GM18907 (cell line): ENCODE data around the gene NR3C2.

Source experiments
- ATAC-seq: cut with Tn5 transposase; IDR thresholded peaks from one replicate; pipeline ENCODE4 v1.9.1; 2021; ENCODE audit warnings: mild to moderate bottlenecking, moderate library complexity; ENCODE audit not compliant: unreplicated experiment

NR3C2 gene

DNA sequence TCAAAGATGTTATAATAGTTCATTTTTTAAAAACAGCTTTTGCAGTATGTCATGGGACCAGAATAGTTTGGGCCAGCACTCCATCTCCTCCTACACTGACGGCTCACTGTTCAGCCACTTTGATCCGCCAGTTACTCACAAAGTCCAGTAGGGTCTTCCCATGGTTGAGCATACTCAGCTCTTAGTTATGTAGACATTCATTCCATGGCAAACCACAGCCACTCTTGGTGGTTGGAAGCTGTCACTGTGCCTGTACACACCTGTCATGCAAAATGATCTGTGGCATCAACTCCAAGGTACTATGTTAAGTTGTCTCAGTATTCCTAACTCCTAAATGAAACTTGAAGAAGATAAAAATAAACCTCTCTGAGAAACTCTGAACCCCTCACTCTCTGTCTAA, 127.2 kb downstream of the NR3C2 start:
- no peak for ATAC-seq

GRCh38 chr4:148312956-148313490, 129.2 kb downstream of the NR3C2 start:
- ATAC-seq: no peak

DNA sequence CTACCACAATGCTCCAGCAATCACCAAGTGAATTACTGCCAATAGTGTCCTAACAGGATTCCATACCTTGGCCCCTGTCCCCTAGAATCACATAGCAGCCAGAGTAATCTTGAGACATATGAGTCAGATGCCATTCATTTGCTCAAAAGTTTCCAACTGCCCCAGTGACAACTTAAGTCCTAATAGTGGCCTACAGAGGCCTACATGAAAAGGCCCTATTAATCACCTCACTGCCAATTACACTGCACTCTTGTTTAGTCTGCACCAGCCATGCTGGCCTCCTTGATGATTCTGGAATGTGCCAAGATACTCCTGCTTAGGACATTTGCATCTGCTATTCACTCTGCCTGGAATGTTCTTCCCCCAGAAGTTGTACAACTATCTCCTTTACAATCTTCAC, 130.7 kb downstream of the NR3C2 start:
- no peak for ATAC-seq

- no peak for ATAC-seq
These were observed 131.5 kb downstream of the NR3C2 start for GRCh38 chr4:148310756-148311155.

DNA sequence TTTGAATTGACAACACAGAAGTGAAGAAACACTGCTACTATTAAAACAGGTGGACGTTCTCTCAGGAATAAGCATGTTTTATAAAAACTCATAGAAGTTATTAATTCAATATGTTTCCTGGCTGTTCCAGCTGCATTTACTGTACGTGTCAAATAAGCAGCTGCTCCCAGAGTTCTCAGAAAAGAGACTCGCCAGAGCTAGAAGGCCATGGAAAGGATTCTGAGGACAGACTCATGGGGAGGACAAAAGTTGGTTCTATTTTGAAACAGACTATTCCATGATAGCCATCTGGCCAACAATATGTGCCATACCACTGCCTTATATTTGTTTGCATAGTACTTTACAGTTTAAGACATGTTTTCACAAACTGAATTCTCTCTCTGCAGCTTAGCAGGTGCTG, 136.5 kb downstream of the NR3C2 start:
- no peak for ATAC-seq

DNA sequence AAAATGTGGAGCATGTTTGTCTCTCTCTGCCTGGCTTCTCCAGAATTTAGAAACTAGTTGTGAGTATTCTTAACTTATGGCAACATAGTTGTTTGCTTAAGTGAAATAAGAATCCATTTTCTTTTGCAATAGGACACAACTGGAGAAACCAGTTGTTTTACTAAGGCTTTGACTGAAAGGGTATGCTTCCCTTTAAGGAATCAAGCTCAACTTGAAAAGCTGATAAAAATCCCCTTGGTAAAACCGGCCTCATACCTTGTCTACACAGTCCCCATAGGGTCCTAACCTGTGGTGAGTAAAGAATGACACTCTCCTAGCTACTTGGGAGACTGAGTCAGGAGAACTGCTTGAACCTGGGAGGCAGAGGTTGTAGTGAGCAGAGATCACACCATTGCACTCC, 139.8 kb downstream of the NR3C2 start:
- no peak for ATAC-seq

- no peak for ATAC-seq
These were observed 141.3 kb downstream of the NR3C2 start for GRCh38 chr4:148300877-148301276.

DNA sequence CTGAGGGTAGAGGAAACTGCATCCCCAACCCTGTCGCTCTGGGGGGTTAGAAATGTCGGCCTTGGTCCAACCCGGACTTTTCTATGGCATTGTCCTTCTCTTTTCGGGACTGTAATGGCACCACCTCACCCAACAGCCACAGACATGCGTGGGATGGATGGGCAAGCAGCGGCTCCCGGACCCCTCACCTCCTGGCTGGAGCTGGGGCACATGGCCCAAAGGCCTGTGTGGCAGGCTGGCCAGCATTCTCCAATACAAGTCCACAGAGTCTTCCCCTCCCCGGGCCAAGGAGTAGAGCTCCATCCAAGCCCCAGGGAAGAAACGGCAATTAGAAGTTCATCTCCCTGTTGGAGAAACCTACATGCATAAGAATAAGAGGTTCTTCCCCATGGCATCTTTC, 142.9 kb downstream of the NR3C2 start:
- ATAC-seq: no peak

DNA sequence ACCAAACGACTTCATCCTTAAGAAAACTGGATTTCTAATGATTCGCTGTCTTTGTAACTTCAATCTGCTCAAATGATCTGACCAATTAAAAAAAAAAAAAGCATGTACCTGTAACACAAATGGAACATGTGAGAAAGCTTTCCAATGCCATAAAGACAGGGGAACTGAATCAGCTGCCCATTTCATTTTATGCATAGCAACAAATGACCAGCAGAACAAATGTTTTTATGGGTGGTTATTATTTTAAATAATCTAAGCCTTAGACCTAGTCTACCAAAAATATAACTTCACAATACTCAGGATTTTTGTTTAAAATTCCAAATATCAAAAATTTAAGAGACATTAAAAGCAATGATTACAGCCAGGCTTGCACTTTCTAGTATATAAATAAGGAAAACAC, 145.7 kb downstream of the NR3C2 start:
- no peak for ATAC-seq

GRCh38 chr4:148295642-148296041, 146.6 kb downstream of the NR3C2 start:
- no peak for ATAC-seq

DNA sequence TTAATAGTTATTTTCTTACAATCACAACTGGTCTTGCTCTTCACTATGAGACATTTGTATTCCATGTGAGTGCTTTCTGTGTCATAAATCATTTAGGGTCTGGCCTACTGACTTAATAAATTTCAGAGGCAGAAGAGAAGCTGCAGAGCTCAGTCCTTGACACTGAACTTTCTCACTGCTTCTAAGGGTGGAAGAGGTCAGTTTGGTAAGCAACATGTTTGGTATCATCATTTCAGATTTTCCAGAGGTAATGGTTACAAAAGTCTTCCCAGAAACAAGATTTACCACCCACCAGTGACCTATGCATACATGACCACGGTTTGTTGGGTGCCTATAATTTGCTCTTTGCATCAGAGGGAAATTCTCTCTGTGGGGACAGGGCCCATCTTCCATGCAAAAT, 148.6 kb downstream of the NR3C2 start:
- ATAC-seq: no peak

DNA sequence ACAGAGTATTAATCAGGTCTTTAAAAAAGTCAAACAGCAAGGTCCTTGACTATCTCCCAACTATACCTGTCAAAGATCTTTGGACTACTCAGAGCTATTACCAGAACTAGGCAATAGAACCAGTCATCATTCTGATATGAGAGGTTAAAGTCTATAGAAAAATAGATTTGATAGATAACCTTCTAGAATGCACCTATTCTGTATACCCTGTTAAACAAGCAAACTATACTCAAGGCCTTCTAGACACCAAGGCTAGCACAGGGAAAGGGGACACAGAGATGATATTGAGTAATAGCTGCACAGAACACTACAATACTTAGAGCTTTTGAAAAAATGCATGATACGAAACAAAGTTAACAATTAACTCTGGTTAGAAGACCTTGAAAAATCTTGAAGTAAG, 149.5 kb downstream of the NR3C2 start:
- no peak for ATAC-seq

GRCh38 chr4:148289740-148290139, 152.5 kb downstream of the NR3C2 start:
- ATAC-seq: no peak

DNA sequence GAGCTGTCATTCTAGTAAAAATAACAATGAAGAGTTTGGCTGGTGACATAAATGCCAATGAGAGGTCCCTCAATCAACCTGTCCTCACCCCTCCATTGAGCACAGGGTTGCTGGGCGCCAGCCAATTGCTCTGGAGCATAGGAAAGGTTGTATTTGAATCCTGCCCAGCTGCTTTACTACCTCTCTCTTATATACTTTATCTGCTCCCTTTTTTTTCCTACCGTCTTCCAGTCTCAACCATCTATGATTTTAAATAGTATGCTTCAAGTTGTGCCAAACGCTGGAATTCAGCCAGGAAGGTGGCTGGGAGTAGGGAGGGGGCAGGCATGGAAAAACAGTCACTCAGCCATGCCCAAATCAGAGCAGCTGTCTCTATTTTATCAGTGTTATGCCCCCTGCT, 153.8 kb downstream of the NR3C2 start:
- no peak for ATAC-seq

- no peak for ATAC-seq
These were observed 155.1 kb downstream of the NR3C2 start for GRCh38 chr4:148287111-148287510.

DNA sequence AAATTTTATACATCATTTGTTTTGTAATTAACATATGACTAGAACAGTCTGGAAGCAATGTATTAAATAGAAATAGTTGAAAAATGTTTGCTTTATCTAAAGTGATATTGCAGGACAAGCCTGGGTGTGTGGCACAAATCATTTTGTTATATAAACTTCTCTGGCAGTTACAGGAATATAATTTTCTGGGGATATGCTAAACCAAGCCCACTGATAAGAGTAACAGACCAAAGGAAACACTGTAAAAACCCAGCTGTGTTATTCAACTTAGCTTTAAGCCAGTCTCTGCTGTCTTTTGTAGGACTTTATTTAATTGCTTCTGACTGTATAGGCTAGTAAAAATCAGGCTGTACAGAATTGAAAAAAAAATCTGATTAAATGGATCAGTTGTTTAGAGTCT, 156.2 kb downstream of the NR3C2 start:
- no peak for ATAC-seq

- no peak for ATAC-seq
These were observed 158.5 kb downstream of the NR3C2 start for GRCh38 chr4:148283665-148284064.

DNA sequence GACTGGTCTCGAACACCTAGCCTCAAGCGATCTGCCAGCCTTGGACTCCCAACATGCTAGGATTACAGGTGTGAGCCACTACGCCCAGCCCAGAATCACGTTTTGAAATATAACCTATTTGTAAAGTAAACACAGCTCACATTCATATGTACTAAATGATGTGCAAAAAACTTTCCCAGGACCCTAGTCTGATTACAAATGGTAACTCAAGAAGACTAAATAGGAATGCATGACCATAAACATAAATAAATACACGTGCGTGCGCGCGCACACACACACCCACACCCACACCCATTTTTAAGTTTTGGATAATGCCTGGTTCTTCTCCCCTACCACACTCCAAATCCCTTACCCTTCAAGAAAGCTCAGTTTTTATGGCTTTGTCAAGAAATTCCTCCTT, 163.9 kb downstream of the NR3C2 start:
- ATAC-seq: no peak

DNA sequence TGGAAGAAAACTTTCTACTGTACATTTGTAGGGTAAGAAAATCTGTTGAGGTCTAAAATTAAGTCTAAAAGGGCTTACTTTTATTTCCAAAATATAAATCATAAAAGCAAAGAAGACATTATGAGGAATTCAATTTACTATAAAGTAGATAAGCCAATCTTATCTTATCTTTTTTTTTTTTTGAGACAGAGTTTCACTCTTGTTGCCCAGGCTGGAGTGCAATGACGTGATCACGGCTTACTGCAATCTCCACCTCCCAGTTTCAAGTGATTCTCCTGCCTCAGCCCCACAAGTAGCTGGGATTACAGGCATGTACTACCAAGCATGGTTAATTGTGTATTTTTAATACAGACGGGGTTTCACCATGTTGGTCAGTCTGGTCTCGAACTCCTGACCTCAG, 166.9 kb downstream of the NR3C2 start:
- no peak for ATAC-seq

GRCh38 chr4:148273501-148273986, 168.7 kb downstream of the NR3C2 start:
- ATAC-seq: no peak

DNA sequence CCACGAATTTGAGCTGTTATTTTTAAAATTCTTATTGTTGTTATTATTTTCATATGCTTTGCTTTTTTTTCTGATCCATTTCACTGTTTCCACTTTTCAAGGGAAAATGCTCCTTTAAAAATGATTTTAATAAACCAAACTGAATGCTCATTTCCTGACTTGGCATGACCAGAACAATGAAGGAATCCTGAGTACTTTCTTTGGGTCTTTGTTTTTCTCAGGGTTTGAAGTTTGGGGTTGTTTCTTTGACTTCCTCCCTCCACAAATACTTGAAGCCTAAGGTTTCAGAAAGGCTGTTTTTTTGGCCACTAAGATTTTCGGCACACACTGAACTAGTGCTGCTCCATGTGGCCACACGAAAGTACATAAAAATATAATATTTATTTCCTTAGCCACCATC, 171.0 kb downstream of the NR3C2 start:
- no peak for ATAC-seq

GRCh38 chr4:148270630-148271029, 171.6 kb downstream of the NR3C2 start:
- no peak for ATAC-seq

GRCh38 chr4:148268835-148269234, 173.4 kb downstream of the NR3C2 start:
- ATAC-seq: no peak

- ATAC-seq: no peak
These were observed 175.3 kb downstream of the NR3C2 start for GRCh38 chr4:148266921-148267320.
